Chondrocyte (in vitro differentiated cells): ENCODE data around the gene ENTPD6. TPM values are rescaled to one million over a fixed set of nuclear protein-coding genes. Genes with fewer than 3 reads are reported as not detected.
A peak's percentile ranks its signal among the peaks of the same experiment; 100 is the strongest.

Source experiments
- DNase-seq: peaks from one replicate; pipeline ENCODE4 v3.0.0; 2021; ENCODE audit warnings: mixed read lengths, low spot score
- H3K27ac Mint-ChIP-seq: one replicate; pipeline ENCODE4 v1.8.0; 2021; ENCODE audit warnings: mild to moderate bottlenecking, moderate library complexity, mixed read lengths; ENCODE audit not compliant: unreplicated experiment
- H3K27me3 Mint-ChIP-seq: 2 replicates; pipeline ENCODE4 v1.8.0; 2021; ENCODE audit warnings: low read depth, mixed read lengths
- H3K36me3 Mint-ChIP-seq: 2 replicates; pipeline ENCODE4 v1.8.0; 2021; ENCODE audit warnings: low read depth, mixed read lengths
- H3K4me1 Mint-ChIP-seq: 2 replicates; pipeline ENCODE4 v1.8.0; 2021; ENCODE audit warnings: low read depth, mild to moderate bottlenecking, mixed read lengths
- H3K4me3 Mint-ChIP-seq: one replicate; pipeline ENCODE4 v1.8.0; 2021; ENCODE audit warnings: mild to moderate bottlenecking, moderate library complexity, mixed read lengths; ENCODE audit not compliant: unreplicated experiment
- H3K9me3 Mint-ChIP-seq: 2 replicates; pipeline ENCODE4 v1.8.0; 2021; ENCODE audit warnings: low read depth, mixed read lengths
- total RNA-seq: library from RNA; stranded (reverse); gene quantifications from 3 replicates; pipeline ENCODE4 v1.2.1, GENCODE V29; 2021
- TF ChIP-seq, protein P1 (sequence below): fragments of 200-600 bp; sonication (generic); IDR thresholded peaks from 2 replicates; pipeline ENCODE4 v1.5.0; 2021; ENCODE audit warnings: antibody characterized with exemption, mild to moderate bottlenecking, moderate library complexity

ENTPD6 gene
- total RNA-seq, 1 donor from 2014 or later: 53.5 TPM

- TF ChIP-seq, protein P1, sequence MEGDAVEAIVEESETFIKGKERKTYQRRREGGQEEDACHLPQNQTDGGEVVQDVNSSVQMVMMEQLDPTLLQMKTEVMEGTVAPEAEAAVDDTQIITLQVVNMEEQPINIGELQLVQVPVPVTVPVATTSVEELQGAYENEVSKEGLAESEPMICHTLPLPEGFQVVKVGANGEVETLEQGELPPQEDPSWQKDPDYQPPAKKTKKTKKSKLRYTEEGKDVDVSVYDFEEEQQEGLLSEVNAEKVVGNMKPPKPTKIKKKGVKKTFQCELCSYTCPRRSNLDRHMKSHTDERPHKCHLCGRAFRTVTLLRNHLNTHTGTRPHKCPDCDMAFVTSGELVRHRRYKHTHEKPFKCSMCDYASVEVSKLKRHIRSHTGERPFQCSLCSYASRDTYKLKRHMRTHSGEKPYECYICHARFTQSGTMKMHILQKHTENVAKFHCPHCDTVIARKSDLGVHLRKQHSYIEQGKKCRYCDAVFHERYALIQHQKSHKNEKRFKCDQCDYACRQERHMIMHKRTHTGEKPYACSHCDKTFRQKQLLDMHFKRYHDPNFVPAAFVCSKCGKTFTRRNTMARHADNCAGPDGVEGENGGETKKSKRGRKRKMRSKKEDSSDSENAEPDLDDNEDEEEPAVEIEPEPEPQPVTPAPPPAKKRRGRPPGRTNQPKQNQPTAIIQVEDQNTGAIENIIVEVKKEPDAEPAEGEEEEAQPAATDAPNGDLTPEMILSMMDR: no peak
- peaks cover 18% of the 10 kb centered on the region for H3K36me3 Mint-ChIP-seq
Measured at GRCh38 chr20:25218492-25218891, 23.0 kb downstream of the ENTPD6 start.

GRCh38 chr20:25219365-25219764 lies 23.9 kb downstream of the ENTPD6 start:
- no peaks in the 10 kb centered on the region for H3K9me3 Mint-ChIP-seq
- no peaks in the 10 kb centered on the region for H3K27me3 Mint-ChIP-seq
- TF ChIP-seq, protein P1: no peak

More at GRCh38 chr20:25218492-25218891, 23.0 kb downstream of the ENTPD6 start:
- peak; percentile 83 for DNase-seq
- Mint-ChIP-seq H3K27ac (no peak overlapping the region), H3K27me3 (no peaks in the 10 kb centered on the region), H3K4me3 (no peak overlapping the region), H3K9me3 (no peaks in the 10 kb centered on the region), H3K4me1 (peaks cover 29% of the 10 kb centered on the region)

DNA sequence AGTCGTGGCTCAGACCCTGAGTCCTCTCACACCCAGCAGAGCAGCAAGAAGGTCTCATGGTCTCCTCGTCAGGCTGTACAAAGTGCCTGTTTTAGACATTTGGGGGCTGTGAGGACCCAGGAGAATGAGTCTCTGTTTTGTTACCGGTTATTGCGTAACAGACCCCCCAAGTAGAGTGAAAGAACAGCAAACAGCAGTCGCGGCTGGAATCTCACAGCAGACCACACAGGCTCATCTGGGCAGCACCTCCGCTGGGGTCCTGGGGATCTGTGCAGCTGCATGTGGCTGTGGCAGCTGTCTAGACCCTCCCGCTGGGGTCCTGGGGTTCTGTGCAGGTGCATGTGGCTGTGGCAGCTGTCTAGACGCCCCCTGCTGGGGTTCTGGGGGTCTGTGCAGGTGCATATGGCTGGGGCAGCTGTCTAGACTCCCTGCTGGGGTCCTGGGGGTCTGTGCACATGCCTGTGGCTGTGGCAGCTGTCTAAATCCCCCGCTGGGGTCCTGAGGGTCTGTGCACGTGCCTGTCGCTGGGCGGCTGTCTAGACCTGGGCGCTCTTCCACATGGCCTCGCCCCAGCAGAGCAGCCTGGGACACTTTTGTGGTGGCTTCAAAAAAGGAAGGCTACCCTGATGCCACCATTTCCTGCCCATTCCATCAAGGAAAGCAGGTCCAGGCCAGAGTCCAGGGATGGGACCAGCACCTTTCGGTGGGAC lies 24.7 kb downstream of the ENTPD6 start:
- Mint-ChIP-seq H3K9me3 (no peaks in the 10 kb centered on the region), H3K4me3 (no peak overlapping the region), H3K36me3 (peaks cover 17% of the 10 kb centered on the region), H3K27me3 (no peaks in the 10 kb centered on the region), H3K4me1 (peaks cover 41% of the 10 kb centered on the region), H3K27ac (no peak overlapping the region)
- DNase-seq: no peak
- TF ChIP-seq, protein P1: peak; percentile 58

More at GRCh38 chr20:25219365-25219764, 23.9 kb downstream of the ENTPD6 start:
- Mint-ChIP-seq H3K27ac (no peak overlapping the region), H3K36me3 (peaks cover 18% of the 10 kb centered on the region), H3K4me1 (peaks cover 37% of the 10 kb centered on the region), H3K4me3 (no peak overlapping the region)
- no peak for DNase-seq

GRCh38 chr20:25220810-25221591 lies 25.5 kb downstream of the ENTPD6 start:
- peaks cover 12% of the 10 kb centered on the region for H3K36me3 Mint-ChIP-seq
- peaks cover 41% of the 10 kb centered on the region for H3K4me1 Mint-ChIP-seq
- TF ChIP-seq, protein P1: no peak
- H3K27me3 Mint-ChIP-seq: no peaks in the 10 kb centered on the region
- no peak for DNase-seq
- no peaks in the 10 kb centered on the region for H3K9me3 Mint-ChIP-seq
- H3K27ac Mint-ChIP-seq: peak overlapping the region; percentile 22
- no peak overlapping the region for H3K4me3 Mint-ChIP-seq
